Lung (tissue), 12 donors: ENCODE data around the gene SOX6. TPM values are rescaled to one million over a fixed set of nuclear protein-coding genes. Genes with fewer than 3 reads are reported as not detected.

Experiments used
- ATAC-seq: fragments of 200-7000 bp; cut with Tn5 transposase; one replicate; pipeline ENCODE4 v1.9.1; 2020; ENCODE audit warnings: moderate number of reproducible peaks; ENCODE audit not compliant: insufficient read depth, low FRiP score
- DNase-seq, 3 donors: peaks; one replicate each; pipeline ENCODE4 v3.0.0-alpha.2; 2013 to 2017
- H3K27ac ChIP-seq, 2 donors: one replicate each; pipeline ENCODE4 v1.5.1; 2013; ENCODE audit warnings: mild to moderate bottlenecking in 2 of 2, moderate library complexity in 2 of 2, control low read depth in 1 of 2, inconsistent platforms in 1 of 2, low read depth in 1 of 2, low read length in 1 of 2
- H3K27me3 ChIP-seq, 3 donors: one replicate each; pipeline ENCODE4 v1.5.1; 2013; ENCODE audit warnings: low read length in 2 of 3; ENCODE audit not compliant: control insufficient read depth in 3 of 3, insufficient read depth in 3 of 3
- H3K36me3 ChIP-seq, 4 donors: one replicate each; pipeline ENCODE4 v1.5.1; 2013; ENCODE audit warnings: low read length in 4 of 4, mild to moderate bottlenecking in 1 of 4, moderate library complexity in 1 of 4; ENCODE audit not compliant: control insufficient read depth in 4 of 4, insufficient read depth in 4 of 4
- H3K4me1 ChIP-seq, 5 donors: one replicate each; pipeline ENCODE4 v1.5.1; 2013; ENCODE audit warnings: low read length in 5 of 5, mild to moderate bottlenecking in 2 of 5, moderate library complexity in 1 of 5; ENCODE audit not compliant: control insufficient read depth in 5 of 5, insufficient read depth in 5 of 5
- H3K4me3 ChIP-seq: one replicate; pipeline ENCODE4 v1.5.1; 2013; ENCODE audit warnings: mild to moderate bottlenecking, control low read depth, moderate library complexity
- H3K9ac ChIP-seq, 2 donors: one replicate each; pipeline ENCODE4 v1.5.1; 2013; ENCODE audit warnings: low read length in 2 of 2, control low read depth in 1 of 2; ENCODE audit not compliant: insufficient read depth in 1 of 2
- H3K9me3 ChIP-seq, 4 donors: one replicate each; pipeline ENCODE4 v1.5.1; 2013; ENCODE audit warnings: low read length in 3 of 4, mild to moderate bottlenecking in 1 of 4, moderate library complexity in 1 of 4; ENCODE audit not compliant: control insufficient read depth in 4 of 4, insufficient read depth in 3 of 4
- CTCF ChIP-seq: IDR thresholded peaks from 2 replicates; pipeline ENCODE4 v1.5.1; 2012; ENCODE audit warnings: mild to moderate bottlenecking; ENCODE audit errors: control extremely low read depth, extremely low read depth
- WGBS, 2 donors: extraction: QIAGEN DNeasy Blood & Tissue Kit; methylation state at CpG; one replicate each; pipeline ENCODE4 v1.1.7; 2013; 5-methylcytosine and 5-hydroxymethylcytosine counted together
- polyA plus RNA-seq, 2 donors: library from polyadenylated mRNA; stranded (reverse); fragments of 200-250 nt; gene quantifications; one replicate each; pipeline ENCODE4 v1.2.1, GENCODE V29; 2013
- total RNA-seq, 2 donors: library from RNA; depleted of rRNA in 1 of 2; stranded (reverse); fragments of >200 nt in 1 of 2; gene quantifications; one replicate each; pipeline ENCODE4 v1.2.1, GENCODE V29; 2014 to 2021
- donor health status: control.
- donor health status: control.
- donor health status: Bipolar disorder and iron deficiency.
- donor health status: healthy.
- donor health status: DM: yes; HTN: yes; CAD: no.

The SOX6 gene
- total and polyA plus RNA-seq, 4 donors: 0.58 to 31.7 (median 7.4) TPM

DNA sequence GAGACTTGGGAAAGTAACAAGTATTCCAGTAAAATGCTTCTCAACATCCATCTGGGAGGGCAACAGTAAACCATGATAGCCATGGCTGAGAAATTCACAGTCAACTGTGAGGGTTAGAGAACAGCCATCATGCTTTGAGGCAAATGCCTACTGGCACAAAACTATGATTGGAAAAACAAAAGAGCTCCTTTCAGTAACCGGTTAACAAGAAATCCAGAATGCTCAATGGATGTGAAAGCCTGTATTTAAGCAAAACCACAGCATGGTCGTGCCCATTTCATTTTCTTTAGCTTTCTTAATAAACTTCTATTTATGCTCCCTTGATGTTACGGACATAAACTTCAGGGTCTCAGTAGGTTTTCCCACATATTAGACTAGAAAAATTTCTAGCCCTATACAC, 139.5 kb downstream of the SOX6 start:
- no peak for TF ChIP-seq CTCF
- H3K27ac ChIP-seq: no peak overlapping the region
- ATAC-seq (no peak), DNase-seq (no peak)
- no peak overlapping the region for H3K9ac ChIP-seq
- no peaks in the 10 kb centered on the region for H3K9me3 ChIP-seq
- 71 to 85% methylated on average over 3 of the region's 3 CpGs for WGBS, 2 donors
- no peaks in the 10 kb centered on the region for H3K36me3 ChIP-seq
- no peak overlapping the region for H3K4me3 ChIP-seq
- H3K27me3 ChIP-seq: no peaks in the 10 kb centered on the region
- H3K4me1 ChIP-seq: no peaks in the 10 kb centered on the region

GRCh38 chr11:16215352-16215751, 141.0 kb downstream of the SOX6 start:
- no peak overlapping the region for H3K27ac ChIP-seq
- no peak for TF ChIP-seq CTCF
- H3K36me3 ChIP-seq: no peaks in the 10 kb centered on the region
- no peak overlapping the region for H3K9ac ChIP-seq
- DNase-seq (no peak), ATAC-seq (no peak)
- 92 to 96% methylated on average over 1 of the region's 1 CpG for WGBS, 2 donors
- no peaks in the 10 kb centered on the region for H3K27me3 ChIP-seq
- H3K4me1 ChIP-seq: peaks cover 0 to 6% (median 0%) of the 10 kb centered on the region in 5 donors
- no peaks in the 10 kb centered on the region for H3K9me3 ChIP-seq
- H3K4me3 ChIP-seq: no peak overlapping the region

- Histone ChIP-seq H3K9me3 (no peaks in the 10 kb centered on the region), H3K27ac (no peak overlapping the region), H3K9ac (no peak overlapping the region), H3K27me3 (no peaks in the 10 kb centered on the region), H3K36me3 (no peaks in the 10 kb centered on the region), H3K4me1 (peaks cover 0 to 6% (median 0%) of the 10 kb centered on the region in 5 donors), H3K4me3 (no peak overlapping the region)
- DNase-seq: no peak
- ATAC-seq: no peak
- TF ChIP-seq CTCF: no peak
Measured at GRCh38 chr11:16211407-16211806, 144.9 kb downstream of the SOX6 start.

DNA sequence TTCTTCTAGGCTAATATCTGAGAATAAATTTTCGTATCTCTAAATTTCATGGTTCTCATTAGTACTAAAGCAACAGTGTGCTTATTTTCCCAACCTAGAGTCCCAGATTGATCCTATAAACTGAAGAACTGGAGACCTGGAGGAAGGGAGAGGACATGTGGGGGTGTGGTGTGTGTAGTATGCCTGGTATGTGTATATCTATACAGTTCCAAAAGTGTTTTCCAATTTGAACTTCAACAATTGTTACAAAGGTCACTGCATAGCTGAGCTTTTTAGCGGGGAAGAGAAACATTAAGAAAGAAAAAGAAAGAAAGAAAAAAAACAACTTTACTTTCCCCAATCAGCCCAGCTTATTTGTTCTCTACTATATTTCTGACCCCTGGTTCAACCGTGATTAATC, 152.1 kb downstream of the SOX6 start:
- TF ChIP-seq CTCF: no peak
- Histone ChIP-seq H3K4me1 (peaks cover 0 to 4% (median 0%) of the 10 kb centered on the region in 5 donors), H3K9me3 (no peaks in the 10 kb centered on the region), H3K36me3 (no peaks in the 10 kb centered on the region), H3K27ac (no peak overlapping the region), H3K4me3 (no peak overlapping the region), H3K9ac (no peak overlapping the region), H3K27me3 (no peaks in the 10 kb centered on the region)
- ATAC-seq: no peak
- no peak for DNase-seq
- 81 to 85% methylated on average over 3 of the region's 3 CpGs for WGBS, 2 donors
